Motor neuron (in vitro differentiated cells): ENCODE data around the gene CFLAR. TPM values are rescaled to one million over a fixed set of nuclear protein-coding genes. Genes with fewer than 3 reads are reported as not detected.
A peak's percentile ranks its signal among the peaks of the same experiment; 100 is the strongest.
"Not testable (repeated sequence)": the region's sequence is repeated elsewhere in the genome, so short reads cannot be mapped to it uniquely, and the experiment has no call there.

Source experiments
- ATAC-seq, 8 experiments: fragments of 200-7000 bp; cut with Tn5 transposase; replicated peaks in 6 of 8; 2 replicates each; pipeline ENCODE4 v1.8.0; 2021; ENCODE audit warnings: mild to moderate bottlenecking in 8 of 8, moderate library complexity in 8 of 8
- H3K27ac ChIP-seq, 2 donors: fragments of 250-450 bp; sonication (Bioruptor Pico); 2 replicates each; pipeline ENCODE4 v1.9.0; 2021; ENCODE audit warnings: antibody characterized with exemption in 2 of 2, mild to moderate bottlenecking in 2 of 2, moderate library complexity in 1 of 2
- H3K4me1 ChIP-seq, 2 donors: fragments of 250-450 bp; sonication (Bioruptor Pico); replicated peaks in 1 of 2; 2 replicates each; pipeline ENCODE4 v1.6.1; 2021; ENCODE audit warnings: antibody characterized with exemption in 2 of 2, mild to moderate bottlenecking in 2 of 2, moderate library complexity in 1 of 2
- H3K4me3 ChIP-seq, 5 donors: fragments of 250-450 bp; sonication (Bioruptor Pico); 2 replicates each; pipeline ENCODE4 v1.9.0; 2021; ENCODE audit warnings: antibody characterized with exemption in 5 of 5, mild to moderate bottlenecking in 5 of 5, moderate library complexity in 4 of 5
- WGBS, 10 experiments: fragments of 450-650 bp; shearing (Covaris generic); methylation state at CpG; one replicate each; pipeline ENCODE4 v1.0.0; 2022; 5-methylcytosine and 5-hydroxymethylcytosine counted together
- in situ Hi-C, 9 experiments: fragments of 400-800 bp; cut with MboI; loops; one replicate each; pipeline ENCODE4 v1.15.0; 2021; ENCODE audit warnings: low sequenced_read_pairs in 9 of 9, low pct_unique_long_range_greater_than_20kb in 2 of 9; ENCODE audit not compliant: unreplicated experiment in 9 of 9
- total RNA-seq, 8 experiments: library from RNA; unstranded; fragments of 300-600 nt; gene quantifications; 2 replicates each; pipeline versions ENCODE4 v1.2.3 to v1.2.4, GENCODE V29; 2022

The CFLAR gene
- total RNA-seq, 8 experiments from 2014 or later, result 11.4 to 107 (median 24.2) TPM

DNA sequence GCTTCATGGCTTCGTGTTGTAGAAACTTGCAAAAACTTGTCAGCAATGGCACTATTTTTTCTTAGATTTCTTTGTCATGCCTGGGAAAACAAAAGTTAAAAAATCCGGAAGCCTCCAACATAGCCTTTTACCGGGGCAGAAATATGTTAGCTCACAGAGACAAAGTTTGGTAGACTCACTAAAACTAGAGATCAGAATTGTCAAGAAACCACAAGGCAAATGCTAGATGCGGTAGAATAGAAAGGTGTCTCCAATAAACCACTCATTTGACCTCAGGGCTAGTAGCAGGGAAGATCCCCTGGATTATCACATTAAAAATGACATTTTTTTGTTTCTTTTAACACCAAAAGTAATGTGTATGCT is 67.4 kb downstream of the CFLAR start:
- no peaks in the 10 kb centered on the region for H3K4me1 ChIP-seq
- H3K27ac ChIP-seq, result no peak overlapping the region
- H3K4me3 ChIP-seq, result no peak overlapping the region
- in situ Hi-C loops, result no loop called here
- WGBS, 10 experiments, result 0 to 96% (median 80%) methylated on average over 1 to 4 of the region's 4 CpGs; no CpG with 5 or more reads in 1 of the 10 experiments
- ATAC-seq, result no peak

DNA sequence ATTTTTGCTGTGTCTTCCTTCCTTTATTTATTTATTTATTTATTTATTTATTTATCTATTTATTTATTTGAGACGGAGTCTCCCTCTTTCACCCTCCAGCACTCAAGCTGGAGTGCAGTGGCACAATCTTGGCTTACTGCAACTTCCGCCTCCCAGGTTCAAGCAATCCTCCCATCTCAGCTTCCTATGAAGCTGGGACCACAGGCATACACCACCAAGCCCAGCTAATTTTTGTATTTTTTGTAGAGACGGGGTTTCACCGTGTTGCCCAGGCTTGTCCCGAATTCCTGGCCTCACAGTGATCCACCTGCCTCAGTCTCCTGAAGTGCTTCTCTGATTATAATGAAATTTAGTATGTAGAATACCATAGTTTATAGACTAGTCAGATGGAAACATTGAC is 67.9 kb downstream of the CFLAR start:
- H3K27ac ChIP-seq, in situ Hi-C loops, ATAC-seq, H3K4me1 ChIP-seq, H3K4me3 ChIP-seq: not testable (repeated sequence)
- WGBS, 10 experiments, result 53 to 96% (median 88%) methylated on average over 1 to 5 of the region's 5 CpGs; no CpG with 5 or more reads in 2 of the 10 experiments

DNA sequence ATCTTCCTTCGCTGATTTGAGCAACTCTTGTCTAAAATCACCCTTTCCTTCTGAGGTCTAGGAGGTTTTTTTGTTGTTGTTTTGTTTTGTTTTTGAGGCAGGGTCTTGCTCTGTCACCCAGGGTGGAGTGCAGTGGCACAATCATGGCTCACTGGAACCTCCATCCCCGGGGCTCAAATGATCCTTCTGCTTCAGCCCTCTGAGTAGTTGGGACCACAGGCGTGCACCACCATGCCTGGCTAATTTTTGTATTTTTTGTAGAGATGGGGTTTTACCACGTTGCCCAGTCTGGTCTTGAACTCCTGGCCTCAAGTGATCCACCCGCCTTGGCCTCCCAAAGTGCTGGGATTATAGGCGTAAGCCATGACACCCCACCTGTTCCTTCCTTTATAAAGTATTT is 68.3 kb downstream of the CFLAR start:
- ATAC-seq, in situ Hi-C loops, H3K4me3 ChIP-seq, H3K27ac ChIP-seq, H3K4me1 ChIP-seq: not testable (repeated sequence)
- 71 to 100% (median 91%) methylated on average over 1 to 5 of the region's 6 CpGs; no CpG with 5 or more reads in 1 of the 10 experiments for WGBS, 10 experiments

DNA sequence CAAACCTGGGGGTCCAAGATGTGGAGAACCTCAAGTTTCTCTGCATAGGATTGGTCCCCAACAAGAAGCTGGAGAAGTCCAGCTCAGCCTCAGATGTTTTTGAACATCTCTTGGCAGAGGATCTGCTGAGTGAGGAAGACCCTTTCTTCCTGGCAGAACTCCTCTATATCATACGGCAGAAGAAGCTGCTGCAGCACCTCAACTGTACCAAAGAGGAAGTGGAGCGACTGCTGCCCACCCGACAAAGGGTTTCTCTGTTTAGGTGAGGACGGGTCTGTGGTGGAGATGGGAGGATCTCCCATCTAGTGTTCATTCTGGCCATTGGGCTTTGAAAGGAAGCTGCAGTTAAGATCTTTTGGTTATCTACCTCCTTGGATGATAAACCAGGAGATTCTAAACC is 69.9 kb downstream of the CFLAR start:
- in situ Hi-C loops, result no loop called here
- no peak overlapping the region for H3K4me3 ChIP-seq
- no peak for ATAC-seq
- H3K27ac ChIP-seq, result no peak overlapping the region
- no peaks in the 10 kb centered on the region for H3K4me1 ChIP-seq
- WGBS, 10 experiments, result 60 to 100% (median 92%) methylated on average over 1 to 4 of the region's 4 CpGs; no CpG with 5 or more reads in 4 of the 10 experiments

DNA sequence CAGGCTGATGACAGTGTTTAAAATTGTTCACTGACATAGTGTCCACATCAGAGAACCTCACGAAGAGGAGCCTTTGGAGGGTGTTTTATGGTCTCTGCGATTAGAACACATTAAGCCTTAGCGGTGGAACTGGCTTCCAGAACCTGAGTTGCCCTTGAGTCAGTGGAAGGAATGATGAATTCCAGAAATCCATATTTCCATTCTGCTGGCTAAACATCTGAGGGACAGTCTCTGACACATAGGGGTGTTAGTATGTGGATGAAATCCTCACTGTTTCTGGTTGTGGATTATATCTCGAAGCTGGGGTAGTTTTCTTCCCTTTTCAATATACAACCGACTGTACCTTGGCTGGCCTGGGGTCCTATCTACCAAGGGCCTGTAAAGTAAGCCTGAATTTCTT is 71.0 kb downstream of the CFLAR start:
- WGBS, 10 experiments, result 66 to 100% (median 80%) methylated on average over 1 to 5 of the region's 5 CpGs; no CpG with 5 or more reads in 3 of the 10 experiments
- H3K27ac ChIP-seq, result no peak overlapping the region
- in situ Hi-C loops, result no loop called here

DNA sequence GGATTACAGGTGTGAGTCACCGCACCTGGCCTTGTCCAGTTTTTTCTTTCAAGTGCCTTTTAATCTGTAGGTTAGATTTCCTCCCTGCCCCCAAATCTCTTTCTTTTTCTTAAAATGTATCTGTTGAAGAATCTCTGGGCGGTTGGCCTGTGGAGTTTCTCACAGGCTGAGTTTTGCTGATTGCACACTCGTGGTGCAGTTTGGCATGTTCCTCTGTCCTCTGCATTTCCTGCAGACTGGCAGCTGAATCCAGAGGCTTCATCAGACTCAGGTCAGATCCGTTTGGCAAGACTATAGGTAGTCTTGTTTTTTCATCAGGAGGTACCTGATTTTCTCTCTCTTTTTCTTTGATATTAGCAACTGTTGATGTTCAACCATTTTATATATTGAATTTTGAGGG is 72.5 kb downstream of the CFLAR start:
- Histone ChIP-seq H3K4me3 (no peak overlapping the region), H3K27ac (no peak overlapping the region), H3K4me1 (no peaks in the 10 kb centered on the region)
- ATAC-seq, result no peak
- 50 to 100% (median 93%) methylated on average over 1 to 4 of the region's 4 CpGs for WGBS, 10 experiments
- in situ Hi-C loops, result no loop called here

More for the DNA sequence above, 71.0 kb downstream of the CFLAR start:
- Histone ChIP-seq H3K4me3 (no peak overlapping the region), H3K4me1 (no peaks in the 10 kb centered on the region)
- no peak for ATAC-seq

DNA sequence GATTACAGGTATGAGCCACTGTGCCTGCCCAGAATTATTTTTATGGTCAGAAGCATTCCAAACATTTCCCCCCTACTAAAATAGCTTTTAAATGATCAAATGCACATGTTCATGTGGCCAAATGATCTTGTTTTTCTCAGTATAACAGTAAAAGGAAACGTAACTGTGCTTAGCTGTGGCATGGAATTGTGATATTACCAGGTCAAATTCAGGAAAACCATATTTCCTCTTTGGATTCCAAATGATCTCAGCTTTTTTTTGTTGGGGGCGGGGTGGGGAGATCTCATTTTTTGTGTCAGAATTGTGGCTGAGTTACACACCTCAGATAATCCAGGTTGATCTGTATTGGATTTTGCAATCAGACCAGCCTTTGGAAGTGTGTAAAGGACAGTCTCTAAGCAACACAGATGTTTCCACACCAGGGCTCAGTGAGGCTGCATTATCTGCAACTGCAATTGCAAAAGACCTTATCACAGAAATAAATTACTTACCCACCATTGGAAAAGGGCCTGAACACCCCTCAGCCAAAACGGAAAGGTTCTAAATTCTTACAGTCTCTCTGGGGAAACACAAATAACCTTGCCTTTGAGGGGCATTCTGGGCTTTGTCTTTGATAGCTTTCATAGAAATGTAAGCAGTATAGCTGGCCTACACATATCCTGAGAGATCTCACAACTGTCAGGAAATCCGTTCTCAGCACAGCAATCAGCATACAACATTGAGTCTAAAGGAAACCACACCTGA is 75.3 kb downstream of the CFLAR start:
- H3K27ac ChIP-seq, result no peak overlapping the region
- H3K4me1 ChIP-seq, result no peaks in the 10 kb centered on the region
- peak in 3 of 8 experiments; percentile 16 to 30 (median 21) for ATAC-seq
- 29 to 72% (median 57%) methylated on average over 1 to 3 of the region's 4 CpGs; no CpG with 5 or more reads in 1 of the 10 experiments for WGBS, 10 experiments
- in situ Hi-C loops, result no loop called here
- no peak overlapping the region for H3K4me3 ChIP-seq

DNA sequence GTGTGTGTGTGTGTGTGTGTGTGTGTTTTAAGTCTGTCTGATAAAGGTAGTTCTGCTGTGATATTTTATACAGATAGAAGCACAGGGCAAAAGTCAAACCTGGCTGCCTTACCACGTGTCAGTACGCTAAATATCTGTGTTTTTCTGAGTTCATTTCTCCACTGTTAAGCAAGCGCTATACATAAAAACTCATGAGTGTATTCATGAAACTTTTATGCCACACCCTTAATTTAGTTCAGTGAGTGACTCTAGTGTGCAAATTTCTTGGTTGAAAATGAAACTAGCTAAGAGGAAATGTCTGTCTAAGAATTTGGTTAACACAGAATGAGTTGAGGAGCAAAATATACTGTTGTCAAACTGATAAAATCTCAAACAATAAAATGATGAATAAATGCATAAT is 78.1 kb downstream of the CFLAR start:
- peak in 3 of 8 experiments; percentile 89 to 97 (median 95) for ATAC-seq
- Histone ChIP-seq H3K27ac (no peak overlapping the region), H3K4me1 (no peaks in the 10 kb centered on the region), H3K4me3 (no peak overlapping the region)
- WGBS, 10 experiments, result 0 to 100% (median 88%) methylated on average over 1 to 3 of the region's 3 CpGs; no CpG with 5 or more reads in 3 of the 10 experiments
- in situ Hi-C loops, result no loop called here

DNA sequence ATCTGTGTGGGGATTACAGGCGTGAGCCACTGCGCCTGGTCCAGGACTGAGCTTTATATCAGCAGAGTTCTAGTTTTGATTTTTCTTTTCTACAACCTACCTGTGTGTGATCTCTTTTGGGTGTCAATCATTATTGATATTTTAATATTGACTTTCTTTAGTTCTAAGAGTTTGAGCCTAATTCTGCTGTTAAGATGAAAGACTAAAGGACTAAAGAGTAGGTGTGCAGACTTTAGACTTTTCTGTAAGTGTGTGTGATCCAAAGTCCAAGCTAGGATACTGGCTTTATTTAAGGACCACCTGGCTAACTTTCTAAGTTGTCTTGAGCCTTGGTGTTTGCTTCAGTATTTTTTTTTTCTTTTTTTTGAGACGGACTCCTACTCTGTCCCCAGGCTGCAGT is 79.4 kb downstream of the CFLAR start:
- in situ Hi-C loops, result no loop called here
- H3K4me3 ChIP-seq, result no peak overlapping the region
- WGBS, 10 experiments, result 38 to 100% (median 85%) methylated on average over 1 to 3 of the region's 3 CpGs; no CpG with 5 or more reads in 2 of the 10 experiments
- no peaks in the 10 kb centered on the region for H3K4me1 ChIP-seq
- no peak for ATAC-seq
- H3K27ac ChIP-seq, result no peak overlapping the region

DNA sequence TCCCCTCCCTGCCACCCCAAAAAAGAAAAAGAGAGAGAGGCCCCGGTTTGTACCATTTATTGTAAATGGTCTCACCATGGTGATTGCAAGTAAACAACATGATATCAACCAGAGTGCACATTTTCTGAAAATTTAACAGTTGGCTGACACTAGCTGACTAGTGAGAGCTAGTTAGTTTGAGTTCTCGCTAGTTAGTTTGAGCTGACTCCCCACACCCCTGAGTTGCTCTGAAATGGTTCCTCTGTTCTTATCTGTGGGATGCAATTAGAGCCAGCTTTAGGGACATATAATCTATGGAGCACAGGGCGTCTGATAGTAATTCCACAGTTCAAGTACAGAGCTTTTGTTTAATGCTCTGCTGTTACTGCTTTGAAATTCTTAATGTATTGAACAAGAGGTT is 80.0 kb downstream of the CFLAR start:
- Histone ChIP-seq H3K4me1 (no peaks in the 10 kb centered on the region), H3K27ac (no peak overlapping the region), H3K4me3 (no peak overlapping the region)
- 49 to 100% (median 70%) methylated on average over 1 to 3 of the region's 3 CpGs; no CpG with 5 or more reads in 4 of the 10 experiments for WGBS, 10 experiments
- no peak for ATAC-seq
- in situ Hi-C loops, result no loop called here

DNA sequence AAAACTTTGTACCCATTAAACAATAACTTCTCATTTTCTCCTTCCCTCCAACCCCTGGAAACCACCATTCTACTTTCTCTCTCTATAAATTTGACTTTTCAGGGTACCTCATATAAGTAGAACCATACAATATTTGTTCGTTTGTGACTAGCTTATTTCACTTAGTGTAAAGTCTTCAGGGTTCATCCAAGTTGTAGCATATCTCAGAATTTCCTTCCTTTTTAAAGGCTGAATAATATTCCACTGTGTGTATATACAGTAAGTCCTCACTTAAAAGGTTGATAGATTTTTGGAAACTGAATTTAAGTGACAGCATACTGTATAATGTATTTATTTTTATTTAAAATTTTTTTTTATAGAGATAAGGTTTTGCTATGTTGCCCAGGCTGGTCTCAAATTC is 80.8 kb downstream of the CFLAR start:
- in situ Hi-C loops, result no loop called here
- ATAC-seq, result no peak
- H3K4me1 ChIP-seq, result no peaks in the 10 kb centered on the region
- WGBS, 10 experiments, result 11 to 100% (median 72%) methylated on average over 1 of the region's 1 CpG; no CpG with 5 or more reads in 2 of the 10 experiments
- no peak overlapping the region for H3K27ac ChIP-seq
- H3K4me3 ChIP-seq, result no peak overlapping the region

DNA sequence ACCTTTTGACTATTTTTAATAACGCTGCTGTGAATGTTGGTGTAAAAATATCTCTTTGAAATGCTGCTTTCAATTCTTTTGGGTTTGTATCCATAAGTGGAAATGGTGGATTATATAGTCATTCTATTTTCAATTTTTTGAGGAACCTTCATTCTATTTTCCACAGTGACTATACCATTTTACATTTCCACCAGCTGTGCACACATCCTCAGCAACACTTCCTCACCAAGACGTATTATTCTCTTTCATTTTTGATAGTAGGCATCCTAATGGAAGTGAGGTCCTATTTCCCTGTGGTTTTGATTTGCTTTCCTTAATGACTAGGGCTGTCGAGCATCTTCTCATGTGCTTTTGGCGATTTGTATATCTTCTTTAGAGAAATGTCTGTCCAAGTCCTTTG is 81.8 kb downstream of the CFLAR start:
- no peak overlapping the region for H3K27ac ChIP-seq
- in situ Hi-C loops, result no loop called here
- 32 to 100% (median 94%) methylated on average over 1 to 4 of the region's 4 CpGs; no CpG with 5 or more reads in 1 of the 10 experiments for WGBS, 10 experiments
- no peak overlapping the region for H3K4me3 ChIP-seq
- ATAC-seq, result no peak
- no peaks in the 10 kb centered on the region for H3K4me1 ChIP-seq

DNA sequence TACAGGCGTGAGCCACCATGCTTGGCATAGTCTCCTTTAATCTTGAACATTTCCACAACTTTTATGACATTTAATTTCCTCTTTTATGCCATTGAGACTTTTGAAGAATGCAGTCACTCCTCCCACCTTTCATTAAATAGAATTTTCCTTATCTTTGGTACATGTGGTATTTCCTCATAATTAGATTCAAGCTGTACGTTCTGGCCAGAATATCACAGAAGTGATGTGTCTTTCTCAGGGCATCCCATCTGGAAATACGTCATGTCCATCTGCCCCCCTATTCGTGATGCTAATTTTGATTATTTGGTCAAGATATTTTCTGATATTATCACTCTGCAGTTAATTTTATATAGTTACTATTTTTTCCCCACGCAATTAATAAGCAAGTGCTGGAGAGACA is 83.9 kb downstream of the CFLAR start:
- no peak overlapping the region for H3K27ac ChIP-seq
- no peaks in the 10 kb centered on the region for H3K4me1 ChIP-seq
- no peak overlapping the region for H3K4me3 ChIP-seq
- in situ Hi-C loops, result no loop called here
- 40 to 95% (median 84%) methylated on average over 1 to 5 of the region's 5 CpGs for WGBS, 10 experiments
- no peak for ATAC-seq

DNA sequence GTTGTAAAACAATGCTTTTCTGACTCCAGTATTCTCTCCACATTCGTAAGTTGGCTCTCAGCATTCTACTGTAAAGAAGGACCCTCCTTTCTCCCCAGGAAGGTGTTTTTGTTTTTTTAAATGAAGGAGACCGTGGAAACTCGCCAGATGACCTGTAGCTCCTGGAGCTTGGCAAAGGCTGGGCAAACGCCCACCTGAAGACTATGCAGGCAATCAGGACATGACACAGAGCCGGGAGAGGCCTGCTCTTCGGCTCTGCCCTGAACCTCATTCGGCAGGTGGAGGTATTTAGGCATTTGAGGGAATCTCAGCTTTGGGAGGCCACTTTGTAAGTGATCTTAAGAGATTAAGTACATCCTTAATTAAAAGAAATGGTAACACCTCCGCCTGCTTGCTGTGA is 84.4 kb downstream of the CFLAR start:
- Histone ChIP-seq H3K27ac (no peak overlapping the region), H3K4me1 (no peaks in the 10 kb centered on the region), H3K4me3 (no peak overlapping the region)
- 20 to 100% (median 83%) methylated on average over 1 to 8 of the region's 8 CpGs for WGBS, 10 experiments
- no peak for ATAC-seq
- in situ Hi-C loops, result no loop called here
